COLO829 (cell line): ENCODE measurements around the gene NXF1.
A peak's percentile ranks its signal among the peaks of the same experiment; 100 is the strongest.
"Not testable (repeated sequence)": the region's sequence is repeated elsewhere in the genome, so short reads cannot be mapped to it uniquely, and the experiment has no call there.

Source experiments
- DNase-seq: peaks from one replicate; pipeline ENCODE4 v3.0.0; 2012; ENCODE audit warnings: low spot score

The NXF1 gene

DNA sequence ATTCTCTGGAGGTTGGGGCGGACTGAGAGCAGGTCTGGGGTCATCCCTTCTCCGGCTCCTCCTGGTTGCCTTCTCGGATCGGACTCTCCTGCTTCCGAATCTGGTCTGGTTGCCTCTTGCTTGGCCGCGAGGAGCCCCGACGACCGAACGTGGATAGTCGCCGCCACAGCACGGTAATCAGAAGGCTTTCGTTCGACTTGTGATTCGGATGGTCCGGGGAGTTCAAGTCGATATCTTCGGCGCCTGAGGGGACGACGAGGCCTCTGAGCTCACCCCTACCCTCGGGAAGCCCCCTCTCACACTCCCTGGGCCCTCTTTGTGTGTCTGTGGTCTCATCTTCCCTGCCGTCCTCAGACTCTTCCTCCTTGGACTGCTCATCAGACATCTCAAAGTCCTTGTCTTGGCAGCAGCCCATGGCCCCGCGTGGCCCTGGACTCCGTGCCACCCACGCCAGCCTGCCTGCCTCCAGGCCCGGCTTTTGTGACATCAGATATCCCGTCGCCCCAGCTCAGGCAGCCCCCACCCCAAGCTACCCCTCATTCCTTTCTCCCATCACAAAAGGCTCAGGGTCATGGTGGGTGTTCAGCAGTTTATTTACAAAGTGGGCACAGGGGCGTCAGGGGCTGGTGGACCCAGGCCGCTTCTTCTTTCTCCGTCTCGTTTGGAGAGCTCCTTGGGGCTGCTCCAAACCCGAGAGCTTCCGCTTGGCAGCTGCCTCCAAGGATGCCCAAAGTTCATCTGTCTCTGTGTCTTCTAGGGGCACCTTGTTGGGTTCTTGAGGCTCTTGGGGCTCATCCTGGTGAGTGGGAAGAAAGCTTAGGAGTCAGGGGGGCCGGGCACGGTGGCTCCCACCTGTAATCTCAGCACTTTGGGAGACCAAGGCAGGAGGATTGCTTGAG lies 27.3 kb upstream of the NXF1 start, which contains the start of gene TEX54:
TEX54 (minus strand) TSS at position 506 of the 899 bp plus-strand sequence.
- no peak for DNase-seq

DNA sequence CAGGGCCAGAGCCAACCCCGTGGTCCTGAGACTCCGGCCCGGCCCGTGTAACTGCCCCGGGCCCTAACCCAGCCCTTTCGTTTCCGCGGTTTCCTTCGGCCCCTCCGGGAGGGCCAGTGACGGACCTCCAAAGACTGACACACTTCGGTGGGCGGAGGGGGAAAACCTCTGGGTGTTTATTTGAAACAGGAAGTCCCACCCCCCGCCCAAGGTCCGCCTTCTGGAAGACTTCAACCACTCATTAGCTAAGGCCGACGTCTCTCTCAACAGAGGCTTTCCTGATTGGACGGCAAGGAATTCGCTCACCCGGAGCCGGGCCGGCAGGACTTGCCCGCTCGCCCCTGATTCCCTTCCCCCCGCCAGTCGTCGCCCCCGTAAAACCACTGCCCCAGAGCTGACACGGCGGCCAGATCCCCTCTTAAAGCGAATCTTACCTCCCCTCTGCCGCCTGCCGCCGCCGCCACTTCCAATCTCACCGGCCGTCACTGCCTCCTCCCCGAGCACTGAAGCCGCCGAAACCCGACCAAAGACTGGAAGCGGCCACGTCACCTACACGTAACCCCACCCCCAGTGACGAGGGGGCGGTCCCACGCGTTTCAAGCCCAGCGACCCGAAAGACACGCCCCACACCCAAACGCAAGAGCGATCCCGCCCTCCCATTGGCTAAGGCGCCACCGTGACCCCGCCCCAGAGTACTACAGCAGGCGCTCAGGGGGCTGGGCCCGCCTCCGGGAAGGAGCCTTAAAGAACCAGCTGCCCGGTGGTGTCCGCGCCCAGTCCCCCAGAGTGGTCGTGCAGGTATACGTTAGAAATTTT lies 26.5 kb upstream of the NXF1 start, which contains the start of gene STX5:
STX5 (minus strand) TSS at position 532 of the 816 bp plus-strand sequence. CDS start 808 bp downstream, outside the sequence.
- peak; percentile 98 for DNase-seq

DNA sequence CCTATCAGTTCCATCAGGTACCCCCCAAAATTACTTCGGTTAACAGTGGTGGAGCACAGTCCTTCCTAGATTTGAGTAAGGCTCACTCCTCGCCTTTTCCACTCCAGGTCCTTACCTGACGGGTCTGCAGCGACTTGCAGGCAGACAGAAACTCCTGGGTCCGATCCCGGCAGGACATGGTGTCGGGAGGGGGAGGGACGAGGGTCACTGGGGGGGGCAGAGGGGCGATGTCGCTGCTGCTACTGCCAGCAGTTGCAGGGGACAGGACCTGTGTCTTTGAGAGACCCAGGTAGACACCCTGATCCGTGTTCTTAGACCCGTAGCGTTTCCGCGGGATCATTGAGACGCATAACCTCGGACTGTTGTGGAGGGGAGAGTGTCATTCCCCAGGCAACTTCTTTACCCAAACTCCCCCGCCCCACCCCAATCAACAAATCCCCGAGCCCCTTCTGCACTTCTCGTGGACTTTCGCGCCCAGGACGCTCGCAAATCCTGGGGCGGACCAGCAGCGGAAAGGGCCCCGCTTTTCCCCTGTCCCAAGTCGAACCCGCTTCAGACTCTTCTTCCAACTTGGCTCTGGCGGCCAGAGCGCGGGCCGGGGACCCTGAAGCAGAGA lies 25.8 kb upstream of the NXF1 start:
- DNase-seq: no peak

DNA sequence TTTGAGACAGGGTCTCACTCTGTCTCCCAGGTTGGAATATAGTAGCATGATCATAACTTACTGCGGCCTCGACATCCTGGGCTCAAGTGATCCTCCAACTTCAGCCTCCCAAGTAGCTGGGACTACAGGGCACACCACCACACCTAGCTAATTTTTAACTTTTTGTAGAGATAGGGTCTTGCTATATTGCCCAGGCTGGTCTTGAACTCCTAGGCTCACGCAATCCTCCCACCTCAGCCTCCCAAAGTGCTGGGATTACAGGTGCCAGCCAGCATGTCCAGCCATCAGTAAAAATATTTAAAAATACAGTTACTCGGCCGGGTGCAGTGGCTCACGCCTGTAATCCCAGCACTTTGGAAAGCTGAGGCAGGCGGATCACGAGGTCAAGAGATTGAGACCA lies 22.9 kb upstream of the NXF1 start:
- not testable (repeated sequence) for DNase-seq

DNA sequence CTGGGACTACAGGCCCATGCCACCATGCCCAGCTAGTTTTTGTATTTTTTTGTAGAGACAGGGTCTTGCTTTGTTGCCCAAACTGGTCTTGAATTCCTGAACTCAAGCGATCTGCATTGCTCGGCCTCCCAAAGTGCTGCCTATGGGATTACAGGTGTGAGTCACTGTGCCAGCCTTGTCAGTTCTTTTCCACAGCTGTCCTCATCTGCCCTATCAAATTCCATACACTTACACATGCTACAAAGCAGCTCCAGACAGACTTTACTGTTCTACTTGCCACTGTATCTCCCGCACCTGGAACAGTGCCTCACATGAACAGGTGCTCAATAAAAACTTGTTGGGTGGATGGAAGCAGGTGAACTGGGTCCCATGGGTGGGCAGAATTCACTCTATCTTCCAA lies 18.4 kb upstream of the NXF1 start:
- no peak for DNase-seq

DNA sequence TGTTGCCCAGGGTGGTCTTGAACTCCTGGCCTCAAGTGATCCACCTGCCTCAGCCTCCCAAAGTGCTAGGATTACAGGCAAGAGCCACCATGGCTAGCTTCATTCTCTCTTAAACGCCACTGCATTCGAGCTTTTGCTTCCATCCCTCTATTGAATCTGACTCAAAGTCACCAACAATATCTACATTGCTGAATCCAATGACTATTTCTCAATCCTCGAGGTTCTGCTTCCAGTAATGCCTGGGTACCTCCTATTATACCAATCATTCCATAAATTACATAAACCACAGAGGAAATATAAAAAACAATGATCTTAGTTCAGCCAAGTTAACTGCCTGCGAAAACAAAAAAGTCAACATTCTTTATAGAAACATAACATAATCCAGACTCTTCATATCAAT lies 11.9 kb upstream of the NXF1 start:
- no peak for DNase-seq

DNA sequence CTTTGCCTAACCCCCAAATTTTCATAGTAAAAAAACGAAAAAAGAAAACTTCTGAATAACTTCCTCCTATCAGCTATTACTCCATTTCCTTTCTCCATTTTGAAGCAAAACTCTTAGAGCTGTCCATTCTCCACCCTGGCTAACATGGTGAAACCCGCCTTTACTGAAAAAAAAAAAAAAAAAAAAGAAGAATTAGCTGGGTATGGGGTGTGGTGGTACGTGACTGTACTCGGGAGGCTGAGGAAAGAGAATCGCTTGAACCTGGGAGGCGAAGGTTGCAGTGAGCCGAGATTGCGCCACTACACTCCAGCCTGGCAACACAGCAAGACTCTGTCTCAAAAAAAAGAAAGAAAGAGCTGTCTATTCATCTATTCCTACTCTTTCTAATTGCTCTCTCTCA lies 11.3 kb upstream of the NXF1 start:
- DNase-seq: no peak

DNA sequence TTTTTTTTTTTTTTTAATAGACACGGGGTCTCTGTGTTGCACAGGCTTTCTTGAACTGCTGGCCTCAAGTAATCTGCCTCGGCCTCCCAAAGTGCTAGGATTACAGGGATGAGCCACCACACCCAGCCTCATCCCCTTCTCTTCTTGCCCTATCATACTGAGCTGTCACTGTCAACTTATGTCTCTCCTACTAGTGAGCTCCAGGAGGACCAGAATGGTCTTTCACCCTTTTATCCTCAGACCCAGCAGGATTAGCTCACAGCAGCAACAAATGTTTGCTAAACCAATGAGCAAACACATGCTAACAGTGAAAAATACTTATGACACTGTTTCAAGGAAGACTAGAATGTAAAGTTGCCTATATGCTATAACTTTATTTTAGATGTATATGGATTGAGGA lies 6.4 kb upstream of the NXF1 start:
- DNase-seq: no peak

DNA sequence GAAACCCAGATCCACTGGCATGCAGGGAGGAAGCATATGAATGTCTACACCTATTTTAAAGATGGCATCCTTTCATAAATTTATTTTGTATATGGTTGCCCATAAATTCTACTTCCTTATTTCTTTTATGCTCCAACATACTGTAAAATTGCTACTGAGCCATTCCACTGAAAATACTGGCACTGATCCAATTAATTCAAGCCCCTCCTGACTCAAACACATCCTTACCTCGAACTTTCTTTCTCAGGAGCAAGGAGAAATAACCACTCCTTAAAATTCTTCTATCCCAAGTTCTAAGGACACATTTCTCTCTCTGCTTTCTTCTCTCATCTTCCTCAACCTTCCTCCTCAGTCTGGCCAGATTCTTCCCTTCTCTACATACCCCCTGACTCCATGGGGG lies 5.5 kb upstream of the NXF1 start:
- DNase-seq: no peak

DNA sequence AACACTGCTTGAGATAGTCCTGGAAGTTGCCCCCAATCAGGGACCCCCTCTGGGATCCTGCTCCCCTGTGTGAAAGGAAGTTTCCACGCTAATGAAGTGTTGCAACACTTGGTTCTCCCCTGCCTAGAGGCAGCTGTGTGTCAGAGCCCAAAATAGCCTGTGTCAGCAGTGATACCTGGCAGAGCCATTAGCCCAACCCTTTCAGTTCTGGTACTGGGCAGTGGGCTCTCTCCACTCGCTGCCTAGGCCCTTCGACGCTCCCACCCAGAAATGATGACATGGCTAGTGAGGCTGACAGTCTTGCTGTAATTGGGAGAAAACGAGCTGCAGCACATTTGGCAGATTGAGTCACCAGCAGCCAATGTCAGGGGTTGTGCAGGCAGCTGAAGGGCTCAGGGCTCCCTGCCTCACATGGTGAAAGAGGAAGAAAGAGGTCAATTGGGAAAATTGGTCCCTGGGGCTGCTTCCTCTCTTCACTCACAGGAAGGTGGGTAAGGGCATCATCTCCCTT lies 1.4 kb upstream of the NXF1 start:
- DNase-seq: no peak

DNA sequence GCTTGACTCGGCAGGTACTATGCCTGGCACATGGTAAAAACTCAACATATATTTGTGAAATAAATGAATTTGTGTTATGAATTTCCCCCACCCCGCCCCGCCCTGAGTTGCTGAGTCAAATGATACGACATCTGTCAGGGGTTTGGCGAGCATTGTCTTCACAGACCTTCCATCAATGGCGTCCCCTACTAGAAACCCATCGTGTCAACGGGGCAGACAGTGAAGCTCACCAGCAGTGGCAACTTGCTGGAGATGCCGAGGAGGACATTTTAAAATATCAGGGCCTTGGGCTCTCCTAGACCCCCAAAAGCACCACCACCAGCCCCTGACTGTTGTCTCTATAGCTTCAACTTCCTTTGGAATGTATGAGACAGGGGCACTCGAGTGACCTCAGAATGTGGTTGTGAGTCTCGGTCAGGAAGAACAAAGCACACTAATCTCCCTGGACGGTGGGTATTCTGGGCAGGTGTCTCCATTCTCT lies 761 bp upstream of the NXF1 start:
- DNase-seq: no peak

DNA sequence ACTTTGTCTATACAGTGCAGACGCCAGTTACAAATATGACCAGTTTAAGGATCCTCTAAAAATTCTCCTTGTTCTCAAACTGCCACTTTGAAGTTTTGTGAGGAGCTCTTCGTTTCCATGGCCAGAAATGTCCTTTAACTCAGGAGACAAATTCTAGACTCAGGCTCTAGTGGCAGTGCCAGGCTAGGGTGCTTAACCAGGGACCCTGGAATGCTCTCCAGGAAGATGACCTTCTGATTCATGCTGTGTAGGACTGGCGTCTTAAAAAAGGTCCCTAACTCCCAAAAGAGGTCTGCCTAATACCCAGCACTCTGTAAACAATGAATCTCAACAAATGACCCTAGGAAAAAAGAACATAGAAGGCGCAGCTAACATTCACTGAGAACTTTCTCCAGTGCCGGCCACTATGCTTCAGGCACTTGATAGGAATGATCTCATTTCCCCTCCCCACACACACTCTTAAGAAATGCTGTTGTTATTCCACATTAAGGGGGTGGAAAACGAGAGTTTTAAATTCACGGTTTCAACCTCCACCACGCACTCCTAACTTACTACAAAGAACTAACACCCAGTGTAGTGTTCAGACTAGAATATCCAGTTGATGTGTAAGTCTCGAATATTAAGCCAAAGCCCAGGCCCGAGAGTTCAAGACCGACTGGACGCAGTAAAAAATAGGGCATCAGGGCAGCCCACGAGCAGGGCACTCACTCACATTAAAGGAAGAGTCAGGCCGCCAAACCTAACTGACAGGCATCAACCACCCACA lies 747 bp downstream of the NXF1 start:
- no peak for DNase-seq

DNA sequence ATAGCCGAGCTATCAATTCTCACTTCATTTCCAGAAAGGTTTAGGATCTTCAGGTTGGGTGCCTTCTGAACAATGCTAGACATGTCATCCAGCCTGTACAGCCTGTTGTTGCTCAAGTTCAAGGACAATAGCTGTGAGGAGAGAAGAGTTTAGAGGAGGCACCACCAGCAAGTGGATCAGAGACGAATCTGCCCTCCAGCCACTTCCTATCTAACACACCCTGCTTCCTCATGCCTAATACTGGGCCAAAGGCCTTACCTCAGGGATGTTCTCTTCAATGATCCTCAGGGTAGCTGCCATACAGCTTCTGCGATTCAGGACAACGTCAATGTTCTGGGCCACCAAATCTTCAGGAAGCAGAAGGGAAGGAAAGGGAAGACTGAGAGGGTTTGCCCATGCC lies 4.2 kb downstream of the NXF1 start:
- DNase-seq: no peak

DNA sequence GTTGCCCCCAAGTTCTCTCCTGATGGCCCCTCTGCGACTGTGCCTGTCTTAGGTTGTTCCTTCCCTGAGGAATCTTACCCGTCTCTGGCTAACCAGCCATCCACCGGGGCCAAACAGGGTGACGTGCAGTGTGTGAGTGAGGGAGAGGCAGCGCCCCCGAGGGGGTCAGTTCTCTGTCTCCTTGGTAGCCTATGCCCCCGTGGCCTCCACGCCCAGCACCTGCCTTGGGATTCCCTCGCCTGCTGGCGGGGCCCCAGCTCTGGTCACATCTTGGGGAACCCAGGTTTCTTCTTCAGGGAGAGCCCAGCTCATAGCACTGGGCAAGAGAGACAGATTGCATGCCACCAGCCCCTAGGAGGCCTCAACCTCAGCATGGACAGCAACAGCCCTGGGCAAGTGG lies 5.8 kb downstream of the NXF1 start:
- no peak for DNase-seq

DNA sequence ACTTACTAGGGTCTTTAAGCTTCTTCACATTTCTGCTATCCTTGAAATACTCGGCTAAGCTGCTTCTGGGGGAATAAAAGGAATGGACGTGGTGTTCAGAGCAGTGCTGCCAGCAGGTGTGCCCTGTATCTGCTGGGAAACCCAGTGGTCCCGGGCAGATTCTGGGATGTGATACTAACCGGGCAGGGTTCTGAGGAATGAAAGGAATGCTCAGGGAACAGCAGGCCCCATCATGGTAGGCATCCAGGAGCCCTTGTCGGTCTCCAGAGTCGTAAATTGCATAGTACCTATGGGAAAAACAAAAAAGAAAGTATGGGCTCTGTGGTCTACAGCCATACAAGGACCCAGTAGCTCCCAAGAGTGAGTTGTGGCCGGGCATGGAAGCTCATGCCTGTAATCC lies 9.0 kb downstream of the NXF1 start:
- no peak for DNase-seq

DNA sequence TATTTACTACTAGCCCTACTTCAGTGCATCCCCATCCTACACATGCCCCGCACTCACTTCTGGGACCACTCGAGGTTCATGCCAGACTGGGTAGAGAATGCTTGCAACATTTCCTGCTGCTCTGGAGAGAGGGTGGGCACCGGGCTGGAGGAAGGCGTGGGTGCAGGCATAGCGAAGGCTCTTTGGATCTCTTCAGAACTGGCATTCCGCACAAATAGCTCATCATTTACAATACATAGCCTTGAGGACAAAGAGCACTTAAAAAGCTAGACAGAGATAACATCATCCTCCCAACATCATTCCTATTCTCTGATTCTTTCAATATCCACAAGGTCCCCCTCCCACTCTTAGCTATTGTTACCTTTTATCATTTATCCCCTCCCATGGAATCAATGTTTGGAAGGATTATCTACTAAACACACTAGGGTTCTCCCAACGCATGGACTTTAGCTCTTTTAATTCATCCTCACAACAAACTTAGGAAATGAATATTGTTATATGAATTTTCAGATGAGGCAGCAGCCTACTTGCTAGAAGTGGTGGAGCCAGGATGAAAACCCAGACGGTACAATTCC lies 11.0 kb downstream of the NXF1 start:
- no peak for DNase-seq

DNA sequence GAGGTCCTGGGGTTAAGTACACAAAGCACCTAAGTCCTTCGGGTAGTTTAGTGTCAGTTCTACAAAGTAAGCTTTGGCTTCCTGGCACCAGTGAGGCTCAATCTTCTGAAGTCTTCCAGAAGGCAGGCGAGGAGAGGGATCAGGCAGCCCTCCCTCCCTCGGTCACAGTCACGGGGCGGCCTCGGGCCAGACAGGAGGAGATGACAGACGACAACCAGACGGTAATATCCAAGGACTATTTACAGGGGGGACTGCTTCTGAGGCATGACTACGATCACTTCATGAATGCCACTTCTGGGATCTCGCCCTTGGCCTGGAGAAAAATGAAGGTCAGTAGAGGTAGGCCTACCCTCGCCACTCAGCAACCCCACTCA lies 13.1 kb downstream of the NXF1 start:
- DNase-seq: no peak

DNA sequence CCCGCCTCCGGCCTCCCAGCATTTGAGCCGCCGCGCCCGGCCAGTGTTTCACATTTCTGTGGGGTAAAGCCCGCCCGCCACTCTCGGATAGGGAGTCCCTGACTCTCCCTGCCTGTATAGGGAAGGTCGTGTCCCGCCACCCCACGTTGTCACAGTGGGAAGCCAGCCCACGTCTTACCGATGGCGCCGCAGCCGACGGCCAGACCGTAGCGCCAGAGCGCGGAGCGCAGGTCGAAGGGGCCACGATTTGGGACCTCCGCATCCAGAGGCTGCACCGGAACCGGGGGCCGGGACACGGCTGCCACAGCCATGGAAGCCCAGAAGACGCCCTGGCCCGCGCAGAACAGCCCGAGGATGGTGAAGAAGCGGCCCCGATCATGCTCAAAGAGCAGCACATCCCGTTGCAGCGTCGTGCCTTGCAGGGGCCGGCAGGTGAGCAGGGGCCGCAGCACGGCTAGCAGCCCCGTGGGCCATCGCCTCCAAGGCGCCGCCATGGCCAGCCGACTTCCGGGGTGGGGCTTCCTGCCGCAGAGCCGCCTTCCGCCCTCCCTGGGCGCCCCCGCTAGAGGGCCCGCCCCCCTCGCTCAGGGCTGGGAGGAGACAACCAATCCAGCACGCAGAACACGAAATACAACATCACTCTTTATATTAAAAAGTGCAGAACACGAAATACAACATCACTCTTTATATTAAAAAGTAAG lies 13.6 kb downstream of the NXF1 start, which contains the start of gene TMEM223:
TMEM223 (minus strand) TSS at position 506 of the 701 bp plus-strand sequence; CDS start at position 494, 12 bp downstream.
- peak; percentile 64 for DNase-seq

DNA sequence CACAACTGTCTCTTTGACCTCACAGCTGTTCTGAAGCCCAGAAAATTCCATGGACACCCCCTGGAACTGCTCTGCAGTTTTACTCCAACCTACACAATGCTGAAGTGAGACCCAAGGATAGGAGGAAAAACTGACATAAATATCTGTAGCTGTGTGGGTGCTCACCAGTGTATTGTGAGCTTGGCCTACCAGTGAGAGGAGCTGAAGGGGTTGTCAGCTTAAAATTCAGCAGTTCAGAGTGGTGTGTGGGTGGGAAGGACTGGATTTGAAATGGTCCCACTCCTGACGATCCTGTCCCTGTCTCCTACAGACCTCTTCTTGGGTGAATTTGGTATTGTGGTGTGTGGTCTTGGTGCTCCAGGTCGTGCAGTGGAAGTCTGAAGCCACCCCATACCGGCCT lies 15.7 kb downstream of the NXF1 start:
- DNase-seq: no peak

DNA sequence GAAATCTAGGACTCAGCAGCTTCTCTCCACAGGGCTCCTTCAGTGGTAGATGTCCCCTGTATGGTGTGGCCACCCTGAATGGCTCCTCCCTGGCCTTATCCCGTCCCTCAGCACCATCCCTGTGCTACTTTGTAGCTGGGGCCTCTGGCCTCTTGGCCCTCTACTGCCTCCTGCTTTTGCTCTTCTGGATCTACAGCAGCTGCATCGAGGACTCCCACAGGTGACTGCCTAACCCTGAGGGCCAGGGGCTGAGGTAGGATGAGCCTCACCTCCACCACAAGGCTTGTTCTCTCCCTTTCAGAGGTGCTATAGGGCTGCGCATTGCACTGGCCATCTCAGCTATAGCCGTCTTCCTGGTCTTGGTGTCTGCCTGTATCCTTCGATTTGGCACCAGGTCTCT lies 16.2 kb downstream of the NXF1 start:
- DNase-seq: no peak
